ENCODE measurements around the gene CFAP299.
"Not testable (repeated sequence)": the region's sequence is repeated elsewhere in the genome, so short reads cannot be mapped to it uniquely, and the experiment has no call there.

Gene CFAP299

GRCh38 chr4:80333121-80333520 lies 2.4 kb upstream of the CFAP299 start:
- no peak for DNase-seq

DNA sequence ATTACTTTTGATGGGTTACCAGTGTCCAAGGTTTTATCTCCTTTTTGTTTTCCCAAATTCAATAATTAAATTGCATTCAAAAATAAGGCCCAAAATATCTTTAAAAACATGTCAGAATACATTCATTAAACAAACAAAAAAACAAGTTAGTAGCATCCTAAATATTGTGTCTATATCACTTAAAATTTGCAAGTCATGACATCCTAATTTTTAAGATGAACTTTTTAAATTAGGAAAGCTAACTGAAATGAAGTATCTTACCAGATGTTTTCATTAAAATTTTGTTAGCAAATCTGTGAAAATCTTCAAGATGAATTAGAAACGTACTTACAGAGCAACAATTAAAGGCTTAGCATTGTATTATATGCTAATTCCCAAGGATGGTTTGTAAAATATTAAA lies 962 bp upstream of the CFAP299 start:
- DNase-seq = no peak

DNA sequence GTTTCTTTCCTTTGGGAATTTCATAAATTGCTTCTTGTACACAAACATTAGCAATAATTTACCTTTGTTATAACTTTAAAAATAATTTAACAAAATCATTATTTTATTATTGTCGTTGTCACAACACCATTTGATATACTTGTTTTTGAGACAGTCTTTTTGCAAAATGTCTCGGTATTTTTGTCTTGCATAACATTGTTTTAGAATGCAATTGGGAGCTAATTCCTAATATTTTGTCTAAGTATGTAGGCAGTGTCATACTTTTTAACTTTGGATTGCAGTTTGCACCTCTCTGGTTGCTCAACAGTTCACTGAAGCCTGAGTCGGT lies 340 bp upstream of the CFAP299 start:
- no peak for DNase-seq

GRCh38 chr4:80336582-80336981 lies 1.1 kb downstream of the CFAP299 start:
- no peak for DNase-seq

DNA sequence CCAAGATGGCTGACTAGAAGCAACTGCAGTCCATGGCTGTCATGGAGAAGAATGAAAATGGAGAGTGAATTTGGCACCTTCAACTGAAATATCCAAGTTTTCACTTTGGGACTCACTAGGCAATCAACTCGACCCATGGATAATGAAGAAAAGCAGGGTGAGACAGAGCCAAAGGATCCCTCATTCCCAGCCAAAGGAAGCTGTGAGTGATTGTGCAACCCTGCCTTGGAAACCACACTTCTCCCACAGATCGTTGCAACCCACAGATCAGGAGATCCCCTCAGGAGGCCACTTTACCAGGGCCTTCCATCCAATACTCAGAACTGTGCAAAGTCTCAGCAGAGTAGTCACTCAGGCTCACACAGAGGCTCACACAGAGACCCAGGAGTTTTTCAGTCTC lies 4.5 kb downstream of the CFAP299 start:
- no peak for DNase-seq

DNA sequence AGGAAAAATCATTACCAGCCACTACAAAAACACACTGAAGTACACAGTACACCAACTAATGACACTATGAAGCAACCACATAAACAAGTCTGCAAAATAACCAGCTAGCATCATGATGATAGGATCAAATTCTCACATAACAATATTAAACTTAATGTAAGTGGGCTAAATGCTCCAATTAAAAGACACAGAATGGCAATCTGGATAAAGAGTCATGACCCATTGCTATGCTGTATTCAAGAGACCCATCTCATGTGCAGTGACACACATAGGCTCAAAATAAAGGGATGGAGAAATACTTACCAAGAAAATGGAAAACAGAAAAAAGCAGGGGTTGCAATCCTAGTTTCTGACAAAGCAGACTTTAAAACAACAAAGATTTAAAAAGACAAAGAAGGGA lies 7.2 kb downstream of the CFAP299 start:
- DNase-seq = not testable (repeated sequence)

GRCh38 chr4:80343887-80344286 lies 8.4 kb downstream of the CFAP299 start:
- DNase-seq = no peak

- no peak for DNase-seq
Measured at GRCh38 chr4:80360084-80360483, 24.6 kb downstream of the CFAP299 start.

GRCh38 chr4:80360900-80361299 lies 25.4 kb downstream of the CFAP299 start:
- no peak for DNase-seq

- no peak for DNase-seq
Measured at GRCh38 chr4:80361329-80361900, 25.9 kb downstream of the CFAP299 start.

DNA sequence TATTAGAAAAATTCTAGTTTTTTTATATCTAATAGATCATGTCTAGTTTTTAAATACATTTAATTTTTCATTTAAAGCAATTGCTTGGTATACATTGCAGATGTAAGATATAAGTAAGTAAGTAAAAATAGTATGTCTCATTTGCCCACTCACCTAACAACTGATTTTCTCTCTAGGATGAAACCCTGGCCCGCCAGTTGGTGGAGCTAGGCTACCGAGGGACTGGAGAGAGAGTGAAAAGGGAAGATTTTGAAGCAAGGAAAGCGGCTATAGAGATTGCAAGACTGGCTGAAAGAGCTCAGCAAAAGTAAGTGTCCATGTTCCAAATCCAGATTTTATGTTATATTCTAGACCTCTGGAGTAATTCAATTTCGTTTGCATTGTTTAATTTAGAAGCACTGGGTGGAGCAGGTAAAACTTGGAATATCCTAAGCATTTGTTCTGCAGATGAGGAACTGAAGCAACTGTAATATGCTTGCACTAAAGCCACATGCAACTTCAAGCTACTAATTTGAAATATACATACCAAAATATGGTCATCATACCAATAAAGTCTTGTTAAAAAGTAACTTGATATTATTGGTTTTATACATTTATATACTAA lies 27.1 kb downstream of the CFAP299 start:
- DNase-seq = no peak

GRCh38 chr4:80365928-80366327 lies 30.4 kb downstream of the CFAP299 start:
- no peak for DNase-seq

DNA sequence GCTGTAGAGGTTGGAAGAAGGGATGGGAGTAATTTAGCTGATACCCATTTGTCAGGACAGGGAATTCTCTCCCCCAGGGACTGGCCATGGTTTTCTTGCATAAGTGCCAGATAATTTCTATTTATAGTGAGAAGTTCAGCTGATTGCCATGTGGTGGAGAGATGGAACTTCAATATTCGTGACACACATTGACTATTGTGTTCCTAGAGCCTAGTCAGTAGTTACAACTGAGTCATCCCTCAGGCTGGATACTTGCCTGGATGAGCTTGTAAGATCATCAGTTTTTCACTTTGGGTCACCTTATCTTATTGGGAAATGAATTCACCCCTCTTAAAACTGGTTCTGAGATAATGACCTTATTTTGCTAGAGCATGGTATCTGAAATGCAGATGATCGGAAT lies 32.2 kb downstream of the CFAP299 start:
- DNase-seq = no peak

GRCh38 chr4:80370635-80371034 lies 35.1 kb downstream of the CFAP299 start:
- DNase-seq = no peak

GRCh38 chr4:80371046-80371445 lies 35.5 kb downstream of the CFAP299 start:
- DNase-seq = no peak

DNA sequence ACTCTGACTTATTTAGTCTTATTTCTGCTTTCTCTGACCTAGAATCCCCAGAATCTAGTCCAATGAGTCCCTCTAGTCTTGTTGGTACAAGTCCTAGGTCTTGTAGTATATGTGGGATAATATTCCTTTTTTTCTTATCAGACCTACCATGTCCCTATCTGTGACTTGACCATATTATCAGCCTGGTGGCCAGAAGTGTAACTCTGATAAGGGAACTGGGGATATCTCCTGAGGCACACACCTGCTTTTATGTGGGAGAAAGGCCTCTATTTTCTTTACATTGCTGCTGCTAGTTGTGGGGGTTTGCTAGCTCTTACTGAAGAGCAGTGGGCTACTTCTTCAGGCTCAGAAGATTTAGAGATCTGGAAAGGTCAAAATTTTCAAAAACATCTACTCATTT lies 38.6 kb downstream of the CFAP299 start:
- no peak for DNase-seq

DNA sequence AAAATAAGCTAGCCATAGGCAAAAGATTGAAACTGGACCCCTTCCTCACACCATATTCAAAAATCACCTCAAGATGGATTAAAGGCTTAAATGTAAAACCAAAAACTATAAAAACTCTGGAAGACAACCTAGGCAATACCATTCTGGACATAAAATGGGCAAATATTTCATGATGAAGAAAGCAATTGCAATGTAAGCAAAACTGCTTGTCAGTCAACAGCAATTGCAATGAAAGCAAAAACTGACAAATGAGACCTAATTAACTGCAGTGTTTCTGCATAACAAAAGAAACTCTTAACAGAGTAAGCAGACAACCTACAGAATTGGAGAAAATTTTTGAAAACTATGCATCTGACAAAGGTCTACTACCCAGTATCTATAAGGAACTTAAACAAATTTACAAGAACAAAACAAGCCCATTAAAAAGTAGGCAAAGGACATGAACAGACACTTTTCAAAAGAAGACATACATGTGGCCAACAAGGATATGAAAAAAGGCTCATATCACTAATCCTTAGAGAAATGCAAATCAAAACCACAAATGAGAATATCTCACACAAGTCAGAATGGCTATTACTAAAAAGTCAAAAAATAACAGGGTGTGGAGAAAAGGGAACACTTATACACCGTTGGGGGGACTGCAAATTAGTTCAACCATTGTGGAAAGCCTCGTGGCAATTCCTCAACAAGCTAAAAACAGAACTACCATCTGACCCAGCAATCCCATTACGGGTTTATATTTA lies 46.7 kb downstream of the CFAP299 start:
- no peak for DNase-seq

DNA sequence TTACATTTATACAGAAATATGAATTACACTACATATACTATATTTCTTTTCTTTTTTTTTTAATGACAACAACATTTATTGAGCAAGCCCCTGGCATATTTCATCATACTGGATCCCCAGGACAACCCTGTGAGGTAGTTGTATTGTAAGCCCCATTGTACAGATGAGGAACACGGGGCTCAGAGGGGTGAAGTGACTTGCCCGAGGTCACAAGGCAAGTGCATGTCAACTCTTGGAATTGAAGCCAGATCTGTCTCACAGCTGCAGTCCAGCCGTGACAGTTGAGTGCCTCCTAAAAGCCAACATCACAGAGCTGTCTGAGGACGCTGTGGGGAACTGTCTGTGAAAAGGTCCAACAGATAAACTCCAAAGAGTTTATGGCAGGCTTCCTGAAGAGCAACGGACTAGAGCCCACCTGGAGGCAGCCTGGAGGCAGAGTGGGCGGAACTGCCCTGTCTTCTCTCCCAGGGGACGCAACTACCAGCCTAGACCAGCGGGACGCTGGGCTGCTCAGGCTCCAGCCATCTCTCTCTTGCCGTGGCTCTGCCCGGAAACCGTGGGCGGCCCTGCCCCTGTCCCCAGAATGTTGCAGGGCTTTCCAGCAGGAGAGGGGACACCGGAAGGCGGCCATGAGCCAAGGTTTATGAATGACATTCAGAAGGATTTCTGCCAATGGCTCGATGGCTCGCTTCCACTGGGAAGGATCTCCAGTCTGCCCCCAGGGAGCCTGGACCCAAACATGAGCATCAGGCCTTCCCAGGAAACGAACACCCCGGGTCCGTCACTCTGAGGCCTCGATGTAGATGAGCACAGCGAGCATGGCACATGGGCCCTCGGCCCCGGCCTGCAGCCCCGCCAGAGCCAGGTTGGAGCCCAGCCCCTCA lies 50.1 kb downstream of the CFAP299 start:
- no peak for DNase-seq

- DNase-seq = no peak
Measured at GRCh38 chr4:80386281-80386886, 50.9 kb downstream of the CFAP299 start.

DNA sequence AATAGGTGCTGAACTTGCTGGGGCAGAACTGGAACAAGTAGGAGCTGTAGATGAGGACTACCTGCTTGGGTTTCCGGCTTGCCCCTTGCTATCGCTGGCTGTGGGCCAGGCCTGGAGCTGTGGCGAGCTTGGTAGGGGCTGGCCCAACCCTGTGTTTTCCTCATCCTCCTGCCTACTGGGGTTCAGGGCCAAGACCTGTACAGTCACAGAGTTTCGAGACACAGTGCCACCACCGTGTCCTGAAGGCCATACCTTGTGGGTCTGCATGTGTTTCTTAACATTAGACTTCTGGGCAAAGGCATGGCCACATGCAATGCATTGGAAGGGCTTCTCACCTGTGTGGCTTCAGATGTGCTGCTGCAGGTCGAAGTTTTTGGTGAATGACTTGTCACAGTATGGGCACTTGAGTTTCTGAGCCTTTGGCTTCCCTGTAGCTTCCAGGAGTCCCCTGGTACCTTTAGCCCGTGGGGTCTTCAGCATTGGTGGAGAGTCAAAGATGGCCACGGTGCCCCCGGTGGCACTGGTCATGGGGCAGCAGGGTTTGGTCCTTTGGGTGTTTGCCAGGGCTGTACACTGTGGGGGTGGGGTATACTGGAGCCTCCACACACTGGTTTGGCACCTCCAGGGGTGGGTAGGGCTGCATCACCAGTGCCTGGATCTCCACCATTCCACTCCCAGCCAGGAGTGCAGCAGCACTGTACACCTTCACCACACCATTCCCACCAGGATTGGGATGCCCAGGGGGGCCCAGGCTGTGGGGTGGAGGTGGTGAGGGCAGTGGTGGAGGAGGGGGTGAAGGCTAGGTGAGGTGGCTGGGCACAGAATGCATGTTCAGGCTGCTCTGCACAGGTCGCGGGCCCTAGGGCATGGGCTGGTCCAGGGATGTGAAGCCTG lies 52.1 kb downstream of the CFAP299 start:
- no peak for DNase-seq

DNA sequence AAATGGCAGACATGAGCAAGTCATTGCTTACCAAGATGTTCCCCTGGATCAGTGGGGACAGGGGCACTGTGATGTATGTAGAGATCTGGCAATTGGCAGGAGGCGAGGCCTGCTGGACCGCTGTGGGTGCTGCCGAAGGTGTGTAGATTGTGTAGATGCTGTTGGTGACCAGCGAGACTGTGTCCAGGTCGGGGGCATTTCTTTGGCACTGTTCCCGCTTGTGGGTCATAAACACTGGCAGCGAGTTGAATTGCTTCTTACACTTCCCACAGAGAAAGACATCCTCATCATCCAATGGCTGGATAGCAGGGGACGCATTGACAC lies 52.7 kb downstream of the CFAP299 start:
- no peak for DNase-seq

DNA sequence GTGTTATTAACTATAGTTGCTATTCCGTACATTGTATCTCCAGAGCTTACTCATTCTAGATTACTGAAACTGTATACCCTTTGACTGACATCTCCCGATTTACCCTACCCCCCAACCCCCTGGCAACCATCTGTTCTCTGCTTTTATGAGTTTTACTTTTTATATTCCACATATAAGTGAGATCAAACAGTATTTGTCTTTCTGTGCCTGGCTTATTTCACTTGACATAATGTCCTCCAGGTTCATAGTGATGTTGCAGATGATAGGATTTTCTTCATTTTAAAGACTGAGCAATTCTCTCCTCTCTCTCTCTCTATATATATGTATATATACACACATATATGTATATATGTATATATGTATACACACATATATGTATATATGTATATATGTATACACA lies 54.6 kb downstream of the CFAP299 start:
- DNase-seq = no peak

Data from activated CD8-positive, alpha-beta memory T cell treated with anti-CD3 and anti-CD28 coated beads, Interleukin-2, amount 50 U/mL, for 48 hours (primary cell).